Esophagus squamous epithelium (tissue), 4 donors: Measurements from ENCODE around the gene MYOZ3.

Experiments used
- CTCF ChIP-seq, 6 experiments: fragments of 450-650 bp in 4 of 6; fragments of 200-600 bp in 2 of 6; sonication (generic) in 2 of 6; IDR thresholded peaks; one replicate each; pipeline ENCODE4 v1.5.1; 2016 to 2019; ENCODE audit warnings: antibody characterized with exemption in 6 of 6, mild to moderate bottlenecking in 4 of 6, moderate library complexity in 4 of 6
- POLR2A ChIP-seq, 4 donors: fragments of 450-650 bp; IDR thresholded peaks; one replicate each; pipeline ENCODE4 v1.6.1; 2017; ENCODE audit warnings: antibody characterized with exemption in 4 of 4, mild to moderate bottlenecking in 4 of 4, moderate library complexity in 3 of 4

GRCh38 chr5:150625831-150626746 is 35.0 kb upstream of the MYOZ3 start:
- no peak for TF ChIP-seq CTCF (IDR thresholded peaks at IDR 0.05)
- TF ChIP-seq POLR2A (IDR thresholded peaks at IDR 0.05) = no peak
